SK-N-SH treated with all-trans-retinoic acid at 6 μM for 48 hours (cell line): ENCODE data around the gene GPR132.

Experiments
- ATAC-seq: fragments of 200-7000 bp; cut with Tn5 transposase; 3 replicates; pipeline ENCODE4 v1.9.1; 2020; ENCODE audit warnings: mild to moderate bottlenecking, moderate library complexity
- ARNTL ChIP-seq: fragments of 450-650 bp; formaldehyde crosslinking; IDR thresholded peaks from 2 replicates; pipeline ENCODE4 v1.5.0; 2020; ENCODE audit warnings: low read depth, mild to moderate bottlenecking, moderate library complexity, borderline replicate concordance
- BACH2 ChIP-seq: fragments of 250-450 bp; sonication (Bioruptor Pico); IDR thresholded peaks from 2 replicates; pipeline ENCODE4 v1.9.0; 2021; ENCODE audit warnings: mild to moderate bottlenecking, borderline replicate concordance
- CSDC2 ChIP-seq: fragments of 250-450 bp; sonication (Bioruptor Pico); IDR thresholded peaks from 2 replicates; pipeline ENCODE4 v1.5.0; 2020; ENCODE audit warnings: mild to moderate bottlenecking, moderate library complexity
- ESRRG ChIP-seq: fragments of 250-450 bp; sonication (Bioruptor Pico); IDR thresholded peaks from 2 replicates; pipeline ENCODE4 v1.6.1; 2021; ENCODE audit warnings: mild to moderate bottlenecking
- GLIS3 ChIP-seq: fragments of 250-450 bp; sonication (Bioruptor Pico); IDR thresholded peaks from 2 replicates; pipeline ENCODE4 v1.5.0; 2020; ENCODE audit warnings: mild to moderate bottlenecking, moderate library complexity
- ISL1 ChIP-seq: fragments of 250-450 bp; sonication (Bioruptor Pico); IDR thresholded peaks from 2 replicates; pipeline ENCODE4 v2.1.2; 2022; ENCODE audit warnings: mild to moderate bottlenecking, moderate library complexity
- OSR1 ChIP-seq: fragments of 250-450 bp; sonication (Bioruptor Pico); IDR thresholded peaks from 2 replicates; pipeline ENCODE4 v1.8.0; 2022; ENCODE audit warnings: moderate library complexity, mild to moderate bottlenecking, inconsistent platforms
- RARB ChIP-seq: fragments of 250-450 bp; sonication (Bioruptor Pico); IDR thresholded peaks from 2 replicates; pipeline ENCODE4 v1.8.0; 2021; ENCODE audit warnings: mild to moderate bottlenecking, moderate library complexity
- SNAI2 ChIP-seq: fragments of 250-450 bp; sonication (Bioruptor Pico); IDR thresholded peaks from 2 replicates; pipeline ENCODE4 v1.5.0; 2020; ENCODE audit warnings: mild to moderate bottlenecking, moderate library complexity
- ZC3H10 ChIP-seq: fragments of 250-450 bp; sonication (Bioruptor Pico); IDR thresholded peaks from 2 replicates; pipeline ENCODE4 v1.5.1; 2021; ENCODE audit warnings: mild to moderate bottlenecking, moderate library complexity
- ZNF565 ChIP-seq: fragments of 450-650 bp; formaldehyde crosslinking; conservative IDR thresholded peaks from 2 replicates; pipeline ENCODE4 v1.5.0; 2020; ENCODE audit warnings: low read depth, mild to moderate bottlenecking, moderate library complexity
- TF ChIP-seq, protein P1 (sequence below): fragments of 250-450 bp; sonication (Bioruptor Pico); IDR thresholded peaks from 2 replicates; pipeline ENCODE4 v1.5.0; 2020; ENCODE audit warnings: mild to moderate bottlenecking, moderate library complexity
- TF ChIP-seq, protein P2 (sequence below): fragments of 250-450 bp; sonication (Bioruptor Pico); IDR thresholded peaks from 2 replicates; pipeline ENCODE4 v1.5.1; 2021; ENCODE audit warnings: mild to moderate bottlenecking, moderate library complexity
- TF ChIP-seq, protein P3 (sequence below): fragments of 250-450 bp; sonication (Bioruptor Pico); IDR thresholded peaks from 2 replicates; pipeline ENCODE4 v1.8.0; 2020; ENCODE audit warnings: mild to moderate bottlenecking, moderate library complexity, borderline replicate concordance
- TF ChIP-seq, protein P4 (sequence below): fragments of 250-450 bp; sonication (Bioruptor Pico); IDR thresholded peaks from 2 replicates; pipeline ENCODE4 v1.5.1; 2020; ENCODE audit warnings: low read depth, mild to moderate bottlenecking, moderate library complexity
- TF ChIP-seq, protein P5 (sequence below): fragments of 250-450 bp; sonication (Bioruptor Pico); IDR thresholded peaks from 2 replicates; pipeline ENCODE4 v1.8.0; 2021; ENCODE audit warnings: low read depth, mild to moderate bottlenecking, moderate library complexity, borderline replicate concordance

The GPR132 gene

DNA sequence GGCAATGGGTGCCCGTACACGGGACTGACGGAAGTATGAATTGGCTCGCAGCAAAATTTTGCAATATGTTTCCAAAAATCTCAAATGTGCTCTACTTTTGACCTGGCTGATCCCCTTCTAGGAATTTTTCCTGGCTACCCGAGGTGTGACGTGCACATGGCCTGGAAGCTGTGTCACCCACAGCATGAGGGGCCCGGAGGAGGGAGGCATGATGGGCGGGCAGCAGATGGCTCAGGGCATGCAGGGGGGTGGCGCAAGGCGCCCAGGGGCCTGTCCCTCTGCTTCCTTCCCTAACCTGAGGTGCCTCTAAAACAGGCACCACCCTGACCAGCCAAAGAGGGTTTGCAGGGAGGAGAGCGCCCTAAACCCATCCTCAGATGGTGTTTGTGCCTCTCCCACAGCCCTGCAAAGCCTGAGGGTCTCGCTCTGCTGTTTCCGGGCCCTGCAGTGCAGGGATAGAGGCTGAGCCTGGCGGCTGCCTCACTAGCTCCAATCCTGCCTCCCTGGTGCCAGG lies 6.7 kb downstream of the GPR132 start:
- no peak for ATAC-seq
- no peak for TF ChIP-seq SNAI2

DNA sequence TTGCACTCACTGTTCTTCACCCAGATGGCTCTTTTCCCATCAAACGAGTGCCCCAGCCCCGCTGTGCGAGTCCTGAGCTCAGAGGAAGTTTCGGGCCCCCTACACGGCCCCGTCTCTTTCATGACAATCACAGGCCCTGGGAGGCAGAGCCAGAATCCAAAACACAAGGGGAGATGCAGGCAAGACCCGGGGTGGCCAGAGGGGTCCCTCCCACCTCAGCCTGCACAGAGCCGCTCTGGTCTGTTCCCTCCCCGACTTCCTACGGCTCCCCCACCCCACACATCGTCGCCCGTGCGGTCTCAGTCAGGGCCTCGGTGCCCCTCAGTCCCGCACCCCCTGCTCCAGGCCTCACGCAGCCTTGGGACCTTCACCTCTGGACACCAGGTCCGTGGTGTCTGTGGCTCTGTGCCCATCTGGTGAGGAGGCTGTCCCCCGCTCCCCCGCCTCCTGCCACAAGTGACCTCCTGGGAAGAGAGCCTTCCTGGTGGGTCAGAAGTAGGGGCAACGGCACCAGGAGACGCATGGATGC lies 8.9 kb downstream of the GPR132 start:
- ATAC-seq: no peak
- TF ChIP-seq RARB (CRISPR knock-in tag) (no peak), SNAI2 (no peak), ESRRG (CRISPR knock-in tag) (no peak), ZNF565 (no peak), GLIS3 (no peak), ZC3H10 (no peak), ARNTL (CRISPR knock-in tag) (no peak), ISL1 (no peak), CSDC2 (CRISPR knock-in tag) (no peak)
- TF ChIP-seq, protein P1, sequence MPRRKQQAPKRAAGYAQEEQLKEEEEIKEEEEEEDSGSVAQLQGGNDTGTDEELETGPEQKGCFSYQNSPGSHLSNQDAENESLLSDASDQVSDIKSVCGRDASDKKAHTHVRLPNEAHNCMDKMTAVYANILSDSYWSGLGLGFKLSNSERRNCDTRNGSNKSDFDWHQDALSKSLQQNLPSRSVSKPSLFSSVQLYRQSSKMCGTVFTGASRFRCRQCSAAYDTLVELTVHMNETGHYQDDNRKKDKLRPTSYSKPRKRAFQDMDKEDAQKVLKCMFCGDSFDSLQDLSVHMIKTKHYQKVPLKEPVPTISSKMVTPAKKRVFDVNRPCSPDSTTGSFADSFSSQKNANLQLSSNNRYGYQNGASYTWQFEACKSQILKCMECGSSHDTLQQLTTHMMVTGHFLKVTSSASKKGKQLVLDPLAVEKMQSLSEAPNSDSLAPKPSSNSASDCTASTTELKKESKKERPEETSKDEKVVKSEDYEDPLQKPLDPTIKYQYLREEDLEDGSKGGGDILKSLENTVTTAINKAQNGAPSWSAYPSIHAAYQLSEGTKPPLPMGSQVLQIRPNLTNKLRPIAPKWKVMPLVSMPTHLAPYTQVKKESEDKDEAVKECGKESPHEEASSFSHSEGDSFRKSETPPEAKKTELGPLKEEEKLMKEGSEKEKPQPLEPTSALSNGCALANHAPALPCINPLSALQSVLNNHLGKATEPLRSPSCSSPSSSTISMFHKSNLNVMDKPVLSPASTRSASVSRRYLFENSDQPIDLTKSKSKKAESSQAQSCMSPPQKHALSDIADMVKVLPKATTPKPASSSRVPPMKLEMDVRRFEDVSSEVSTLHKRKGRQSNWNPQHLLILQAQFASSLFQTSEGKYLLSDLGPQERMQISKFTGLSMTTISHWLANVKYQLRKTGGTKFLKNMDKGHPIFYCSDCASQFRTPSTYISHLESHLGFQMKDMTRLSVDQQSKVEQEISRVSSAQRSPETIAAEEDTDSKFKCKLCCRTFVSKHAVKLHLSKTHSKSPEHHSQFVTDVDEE (CRISPR knock-in tag): no peak
- TF ChIP-seq, protein P2, sequence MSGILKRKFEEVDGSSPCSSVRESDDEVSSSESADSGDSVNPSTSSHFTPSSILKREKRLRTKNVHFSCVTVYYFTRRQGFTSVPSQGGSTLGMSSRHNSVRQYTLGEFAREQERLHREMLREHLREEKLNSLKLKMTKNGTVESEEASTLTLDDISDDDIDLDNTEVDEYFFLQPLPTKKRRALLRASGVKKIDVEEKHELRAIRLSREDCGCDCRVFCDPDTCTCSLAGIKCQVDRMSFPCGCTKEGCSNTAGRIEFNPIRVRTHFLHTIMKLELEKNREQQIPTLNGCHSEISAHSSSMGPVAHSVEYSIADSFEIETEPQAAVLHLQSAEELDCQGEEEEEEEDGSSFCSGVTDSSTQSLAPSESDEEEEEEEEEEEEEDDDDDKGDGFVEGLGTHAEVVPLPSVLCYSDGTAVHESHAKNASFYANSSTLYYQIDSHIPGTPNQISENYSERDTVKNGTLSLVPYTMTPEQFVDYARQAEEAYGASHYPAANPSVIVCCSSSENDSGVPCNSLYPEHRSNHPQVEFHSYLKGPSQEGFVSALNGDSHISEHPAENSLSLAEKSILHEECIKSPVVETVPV (CRISPR knock-in tag): no peak
- TF ChIP-seq, protein P3, sequence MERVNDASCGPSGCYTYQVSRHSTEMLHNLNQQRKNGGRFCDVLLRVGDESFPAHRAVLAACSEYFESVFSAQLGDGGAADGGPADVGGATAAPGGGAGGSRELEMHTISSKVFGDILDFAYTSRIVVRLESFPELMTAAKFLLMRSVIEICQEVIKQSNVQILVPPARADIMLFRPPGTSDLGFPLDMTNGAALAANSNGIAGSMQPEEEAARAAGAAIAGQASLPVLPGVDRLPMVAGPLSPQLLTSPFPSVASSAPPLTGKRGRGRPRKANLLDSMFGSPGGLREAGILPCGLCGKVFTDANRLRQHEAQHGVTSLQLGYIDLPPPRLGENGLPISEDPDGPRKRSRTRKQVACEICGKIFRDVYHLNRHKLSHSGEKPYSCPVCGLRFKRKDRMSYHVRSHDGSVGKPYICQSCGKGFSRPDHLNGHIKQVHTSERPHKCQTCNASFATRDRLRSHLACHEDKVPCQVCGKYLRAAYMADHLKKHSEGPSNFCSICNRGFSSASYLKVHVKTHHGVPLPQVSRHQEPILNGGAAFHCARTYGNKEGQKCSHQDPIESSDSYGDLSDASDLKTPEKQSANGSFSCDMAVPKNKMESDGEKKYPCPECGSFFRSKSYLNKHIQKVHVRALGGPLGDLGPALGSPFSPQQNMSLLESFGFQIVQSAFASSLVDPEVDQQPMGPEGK (CRISPR knock-in tag): no peak

DNA sequence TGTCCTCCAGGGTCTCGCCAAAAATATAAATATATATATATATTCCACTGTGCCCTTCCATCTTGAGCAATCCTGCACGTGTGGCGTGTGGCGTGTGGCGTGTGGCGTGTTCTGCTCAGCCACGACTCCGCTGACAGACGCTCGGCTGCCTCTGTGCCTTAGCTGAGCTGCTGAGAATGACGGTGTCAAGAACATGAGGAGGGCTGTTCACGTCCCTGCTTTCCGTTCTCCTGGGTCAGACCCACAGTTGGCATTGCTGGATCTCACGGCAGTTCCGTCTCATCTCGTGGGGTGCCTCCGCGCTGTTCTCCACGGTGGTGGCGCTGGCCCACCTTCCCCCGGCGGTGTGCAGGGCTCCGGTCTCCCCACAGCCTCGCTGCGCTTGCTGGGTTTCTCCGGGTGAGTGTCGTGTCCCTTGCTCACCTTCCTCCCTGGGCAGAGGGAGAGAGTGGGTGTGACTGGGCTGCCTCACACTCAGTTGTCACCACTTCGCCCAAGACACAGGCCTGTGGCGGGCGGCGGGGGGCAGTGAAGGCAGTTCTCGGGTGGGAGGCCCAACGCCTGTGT lies 9.4 kb downstream of the GPR132 start:
- TF ChIP-seq, protein P4, sequence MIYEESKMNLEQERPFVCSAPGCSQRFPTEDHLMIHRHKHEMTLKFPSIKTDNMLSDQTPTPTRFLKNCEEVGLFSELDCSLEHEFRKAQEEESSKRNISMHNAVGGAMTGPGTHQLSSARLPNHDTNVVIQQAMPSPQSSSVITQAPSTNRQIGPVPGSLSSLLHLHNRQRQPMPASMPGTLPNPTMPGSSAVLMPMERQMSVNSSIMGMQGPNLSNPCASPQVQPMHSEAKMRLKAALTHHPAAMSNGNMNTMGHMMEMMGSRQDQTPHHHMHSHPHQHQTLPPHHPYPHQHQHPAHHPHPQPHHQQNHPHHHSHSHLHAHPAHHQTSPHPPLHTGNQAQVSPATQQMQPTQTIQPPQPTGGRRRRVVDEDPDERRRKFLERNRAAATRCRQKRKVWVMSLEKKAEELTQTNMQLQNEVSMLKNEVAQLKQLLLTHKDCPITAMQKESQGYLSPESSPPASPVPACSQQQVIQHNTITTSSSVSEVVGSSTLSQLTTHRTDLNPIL (CRISPR knock-in tag): no peak
- TF ChIP-seq ESRRG (CRISPR knock-in tag) (no peak), SNAI2 (no peak), CSDC2 (CRISPR knock-in tag) (no peak), BACH2 (no peak), OSR1 (CRISPR knock-in tag) (no peak), ISL1 (no peak), RARB (CRISPR knock-in tag) (no peak)
- TF ChIP-seq, protein P5, sequence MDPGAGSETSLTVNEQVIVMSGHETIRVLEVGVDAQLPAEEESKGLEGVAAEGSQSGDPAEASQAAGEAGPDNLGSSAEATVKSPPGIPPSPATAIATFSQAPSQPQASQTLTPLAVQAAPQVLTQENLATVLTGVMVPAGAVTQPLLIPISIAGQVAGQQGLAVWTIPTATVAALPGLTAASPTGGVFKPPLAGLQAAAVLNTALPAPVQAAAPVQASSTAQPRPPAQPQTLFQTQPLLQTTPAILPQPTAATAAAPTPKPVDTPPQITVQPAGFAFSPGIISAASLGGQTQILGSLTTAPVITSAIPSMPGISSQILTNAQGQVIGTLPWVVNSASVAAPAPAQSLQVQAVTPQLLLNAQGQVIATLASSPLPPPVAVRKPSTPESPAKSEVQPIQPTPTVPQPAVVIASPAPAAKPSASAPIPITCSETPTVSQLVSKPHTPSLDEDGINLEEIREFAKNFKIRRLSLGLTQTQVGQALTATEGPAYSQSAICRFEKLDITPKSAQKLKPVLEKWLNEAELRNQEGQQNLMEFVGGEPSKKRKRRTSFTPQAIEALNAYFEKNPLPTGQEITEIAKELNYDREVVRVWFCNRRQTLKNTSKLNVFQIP (CRISPR knock-in tag): no peak
- TF ChIP-seq, protein P1 (CRISPR knock-in tag): no peak
- TF ChIP-seq, protein P3 (CRISPR knock-in tag): no peak
- ATAC-seq: no peak
